HTERT RPE-1 (cell line): ENCODE measurements around the gene PRR16.

Source experiments
- in situ Hi-C: fragments of 300-500 bp; cut with MboI; formaldehyde crosslinking; loops from 4 replicates; pipeline ENCODE4 v1.14.3; 2020; ENCODE audit warnings: low sequenced_read_pairs

PRR16 gene

DNA sequence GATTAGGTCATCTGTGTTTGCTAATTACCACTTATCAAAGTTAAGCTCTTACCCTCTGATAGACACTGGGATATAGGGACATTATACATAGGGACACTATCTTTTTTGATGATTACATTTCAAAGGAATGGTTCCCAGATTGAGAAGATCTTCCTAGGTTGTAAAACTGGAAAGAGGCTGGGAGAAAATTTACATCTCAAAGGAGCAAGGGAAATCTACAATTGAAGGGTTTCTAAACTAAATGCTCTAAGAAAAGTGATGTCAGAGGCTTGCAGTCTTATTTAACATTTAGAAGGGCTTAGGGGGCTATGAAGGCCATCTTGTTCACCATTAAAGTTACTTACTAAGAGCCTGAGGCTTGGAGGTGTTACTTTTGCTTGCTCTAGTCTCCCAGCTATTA is 242.8 kb downstream of the PRR16 start:
- in situ Hi-C loops, result no loop called here

DNA sequence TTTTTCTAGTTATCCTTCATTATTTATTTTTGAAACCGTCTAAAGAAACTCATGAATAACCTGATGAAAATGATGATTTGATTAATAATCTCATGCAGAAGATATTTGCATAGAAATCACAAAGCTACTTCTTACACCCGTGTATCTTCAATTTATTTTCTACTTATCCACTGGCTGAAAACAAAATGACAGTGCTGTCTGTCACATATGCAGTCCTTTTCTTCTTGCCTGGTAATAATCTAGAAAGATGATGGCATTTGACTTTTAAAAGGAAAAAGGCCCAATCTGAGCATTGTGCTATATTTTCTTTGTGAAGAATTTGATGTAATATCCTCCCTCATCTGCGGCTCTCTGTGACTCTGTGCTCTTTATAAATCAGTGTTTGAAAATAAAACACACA is 253.3 kb downstream of the PRR16 start:
- in situ Hi-C loops, result no loop called here

DNA sequence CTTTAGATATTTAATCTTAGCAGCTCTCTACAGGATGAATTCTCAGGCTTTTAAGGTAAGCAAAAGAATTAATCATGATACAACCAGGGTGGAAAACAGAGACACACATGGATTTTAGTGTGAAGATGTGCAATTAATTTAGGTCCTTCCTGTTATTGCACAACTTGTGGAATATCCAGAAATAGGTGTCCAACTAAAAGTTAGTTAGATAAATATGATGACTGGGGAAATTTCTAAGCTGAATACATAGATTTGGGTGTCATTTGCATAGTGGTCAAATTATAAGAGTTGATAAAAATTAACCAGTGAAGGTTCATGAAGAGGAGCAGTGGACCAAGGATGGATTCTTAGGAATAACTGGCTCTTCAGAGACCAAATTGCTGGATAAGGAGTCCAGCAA is 266.1 kb downstream of the PRR16 start:
- in situ Hi-C loops, result no loop called here

DNA sequence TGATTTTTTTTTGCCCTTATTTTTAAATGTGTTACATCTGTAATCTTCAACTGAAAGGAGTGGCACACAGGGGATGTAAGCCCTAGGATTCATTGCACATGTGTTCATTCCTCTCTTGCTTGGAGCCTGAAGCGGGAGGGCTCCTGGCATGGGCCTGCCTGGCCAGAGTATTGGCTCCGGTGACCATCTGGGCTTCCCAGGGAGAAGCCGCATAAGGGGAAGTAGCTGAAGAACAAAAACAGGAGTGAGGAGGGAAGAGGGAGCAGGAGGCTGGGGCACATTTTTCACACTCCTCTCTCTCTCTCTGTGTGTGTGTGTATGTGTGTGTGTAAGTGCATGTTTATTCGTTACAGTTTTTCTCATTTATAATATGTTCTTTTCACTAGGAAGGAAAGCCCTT is 269.9 kb downstream of the PRR16 start:
- in situ Hi-C loops, result no loop called here

DNA sequence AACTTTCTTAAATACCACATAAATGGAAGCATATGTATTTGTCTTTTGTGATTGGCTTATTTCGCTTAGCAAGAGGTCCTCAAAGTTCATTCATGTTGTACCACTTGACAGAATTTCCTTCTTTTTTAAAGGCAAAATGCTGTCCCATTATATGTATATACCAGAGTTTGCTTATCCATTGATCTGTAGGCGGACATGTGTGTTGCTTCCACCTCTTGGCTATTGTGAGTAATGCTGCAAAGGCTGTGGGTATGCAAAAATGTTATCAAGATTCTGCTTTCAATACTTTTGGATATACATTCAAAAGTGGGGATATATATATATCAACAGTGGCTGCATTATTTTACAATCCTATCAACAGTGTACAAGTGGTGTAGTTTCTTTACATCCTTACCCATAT is 271.0 kb downstream of the PRR16 start:
- in situ Hi-C loops, result no loop called here
